Spleen (tissue), 11 donors: ENCODE data around the gene FH. TPM values are rescaled to one million over a fixed set of nuclear protein-coding genes. Genes with fewer than 3 reads are reported as not detected.

ENCODE experiments used
- DNase-seq: peaks from one replicate; pipeline ENCODE4 v3.0.0-alpha.2; 2020
- H3K27ac ChIP-seq, 8 donors: fragments of 200-600 bp; sonication (generic) in 7 of 8; 1 replicate in 4 of 8; 2 replicates in 4 of 8; pipeline versions ENCODE4 v1.5.0 to v1.8.0; 2016 to 2021; ENCODE audit warnings: inconsistent platforms in 4 of 8, mild to moderate bottlenecking in 4 of 8, moderate library complexity in 1 of 8
- H3K27me3 ChIP-seq, 7 donors: fragments of 200-600 bp; sonication (generic) in 6 of 7; replicated peaks in 1 of 7; 1 replicate in 4 of 7; 2 replicates in 3 of 7; pipeline versions ENCODE4 v1.5.0 to v1.8.0; 2016 to 2021; ENCODE audit warnings: inconsistent platforms in 3 of 7, mild to moderate bottlenecking in 1 of 7
- H3K36me3 ChIP-seq, 6 donors: fragments of 200-600 bp; sonication (generic) in 5 of 6; 1 replicate in 4 of 6; 2 replicates in 2 of 6; pipeline versions ENCODE4 v1.5.0 to v1.8.0; 2016 to 2021; ENCODE audit warnings: inconsistent platforms in 2 of 6
- H3K4me1 ChIP-seq, 6 donors: fragments of 200-600 bp; sonication (generic) in 5 of 6; 1 replicate in 3 of 6; 2 replicates in 3 of 6; pipeline versions ENCODE4 v1.5.0 to v1.8.0; 2016 to 2021; ENCODE audit warnings: inconsistent platforms in 3 of 6
- H3K4me3 ChIP-seq, 8 donors: fragments of 200-600 bp; sonication (generic) in 7 of 8; 1 replicate in 4 of 8; 2 replicates in 4 of 8; pipeline versions ENCODE4 v1.5.0 to v1.8.0; 2016 to 2021; ENCODE audit warnings: inconsistent platforms in 4 of 8, mild to moderate bottlenecking in 4 of 8, moderate library complexity in 2 of 8
- H3K9me3 ChIP-seq, 8 donors: fragments of 200-600 bp; sonication (generic) in 7 of 8; 1 replicate in 4 of 8; 2 replicates in 4 of 8; pipeline versions ENCODE4 v1.5.0 to v1.8.0; 2016 to 2021; ENCODE audit warnings: inconsistent platforms in 4 of 8
- CTCF ChIP-seq, 11 experiments: fragments of 200-600 bp in 7 of 11; fragments of 450-650 bp in 4 of 11; sonication (generic) in 4 of 11; IDR thresholded peaks in 8 of 11; conservative IDR thresholded peaks in 3 of 11; 1 replicate in 7 of 11; 2 replicates in 4 of 11; pipeline versions ENCODE4 v1.4.0 to v1.8.0; 2016 to 2021; ENCODE audit warnings: antibody characterized with exemption in 11 of 11, inconsistent platforms in 4 of 11, mild to moderate bottlenecking in 1 of 11
- POLR2A ChIP-seq, 3 donors: fragments of 450-650 bp; IDR thresholded peaks; one replicate each; pipeline ENCODE4 v1.5.1; 2017; ENCODE audit warnings: antibody characterized with exemption in 3 of 3, mild to moderate bottlenecking in 1 of 3
- POLR2AphosphoS5 ChIP-seq, 3 donors: sonication (generic); formaldehyde crosslinking; IDR thresholded peaks; one replicate each; pipeline ENCODE4 v1.5.1; 2017; ENCODE audit warnings: antibody characterized with exemption in 3 of 3
- WGBS, 5 donors: extraction: QIAGEN DNeasy Blood & Tissue Kit in 3 of 5; methylation state at CpG; one replicate each; pipeline versions ENCODE4 v1.1.5 to v1.1.7; 2013 to 2018; 5-methylcytosine and 5-hydroxymethylcytosine counted together
- intact Hi-C: fragments of 100-400 bp; cut with DNase I; formaldehyde crosslinking; loops from one replicate; pipeline ENCODE4 v1.15.0; 2023; ENCODE audit warnings: low total_unique reads
- polyA plus RNA-seq, 3 donors: library from polyadenylated mRNA; stranded (reverse); fragments of 200-250 nt; gene quantifications; one replicate each; pipeline ENCODE4 v1.2.1, GENCODE V29; 2013
- total RNA-seq, 7 donors: library from RNA; depleted of rRNA in 3 of 7; stranded (reverse); fragments of >200 nt in 3 of 7; fragmentation: NEBNext Ultra II Directional in 4 of 7; extraction: Animal tissue kit (Norgen Biotek cat#: 25700) in 4 of 7; gene quantifications; one replicate each; pipeline versions ENCODE4 v1.1.0 to v1.2.1, GENCODE V29; 2016 to 2021
- donor health status: healthy with polysubstance abuse.
- donor health status: DM: no; HTN: no; CAD: no; lungs with moderate emphysema.
- donor health status: DM: no; HTN: no; CAD: no.
- donor health status: Bipolar disorder and iron deficiency.
- donor health status: healthy.
- donor health status: DM: no; HTN: no; CAD: no.
- donor health status: DM: yes; HTN: yes; CAD: no.

The FH gene
- total and polyA plus RNA-seq, 10 donors = 24.4 to 49.5 (median 34.5) TPM

GRCh38 chr1:241485554-241485992 lies 34.0 kb downstream of the FH start:
- intact Hi-C loops = no loop called here
- Histone ChIP-seq H3K9me3 (no peaks in the 10 kb centered on the region), H3K4me1 (no peaks in the 10 kb centered on the region), H3K27me3 (no peaks in the 10 kb centered on the region), H3K4me3 (no peak overlapping the region), H3K36me3 (no peaks in the 10 kb centered on the region), H3K27ac (no peak overlapping the region)
- 60 to 78% (median 65%) methylated on average over 4 of the region's 4 CpGs for WGBS, 5 donors
- no peak for DNase-seq
- no peak for TF ChIP-seq POLR2A (IDR thresholded peaks at IDR 0.05)
- TF ChIP-seq POLR2AphosphoS5 (IDR thresholded peaks at IDR 0.05) = no peak
- peak in 3 of 11 experiments; percentile 9 to 37 (median 10) for TF ChIP-seq CTCF (IDR thresholded peaks at IDR 0.05 in 8 of 11, conservative IDR thresholded peaks at IDR 0.05 in 3 of 11)

- DNase-seq = no peak
- intact Hi-C loops = no loop called here
- no peak for TF ChIP-seq POLR2A (IDR thresholded peaks at IDR 0.05)
- TF ChIP-seq CTCF (IDR thresholded peaks at IDR 0.05 in 8 of 11, conservative IDR thresholded peaks at IDR 0.05 in 3 of 11) = no peak
- TF ChIP-seq POLR2AphosphoS5 (IDR thresholded peaks at IDR 0.05) = no peak
These were observed 34.4 kb downstream of the FH start for GRCh38 chr1:241485145-241485544.

GRCh38 chr1:241482761-241483250 lies 36.7 kb downstream of the FH start:
- TF ChIP-seq CTCF (IDR thresholded peaks at IDR 0.05 in 8 of 11, conservative IDR thresholded peaks at IDR 0.05 in 3 of 11) (no peak), POLR2A (IDR thresholded peaks at IDR 0.05) (no peak), POLR2AphosphoS5 (IDR thresholded peaks at IDR 0.05) (no peak)
- no peak overlapping the region for H3K4me3 ChIP-seq
- H3K27me3 ChIP-seq = no peaks in the 10 kb centered on the region
- H3K36me3 ChIP-seq = no peaks in the 10 kb centered on the region
- no peak for DNase-seq
- H3K9me3 ChIP-seq = no peaks in the 10 kb centered on the region
- intact Hi-C loops = no loop called here
- WGBS, 5 donors = 59 to 83% (median 63%) methylated on average over 1 of the region's 1 CpG
- no peak overlapping the region for H3K27ac ChIP-seq
- no peaks in the 10 kb centered on the region for H3K4me1 ChIP-seq

More at GRCh38 chr1:241485145-241485544, 34.4 kb downstream of the FH start:
- Histone ChIP-seq H3K27me3 (no peaks in the 10 kb centered on the region), H3K4me3 (no peak overlapping the region), H3K4me1 (no peaks in the 10 kb centered on the region), H3K9me3 (no peaks in the 10 kb centered on the region), H3K36me3 (no peaks in the 10 kb centered on the region), H3K27ac (no peak overlapping the region)
- WGBS, 5 donors = 69 to 85% (median 73%) methylated on average over 3 of the region's 3 CpGs

- Histone ChIP-seq H3K4me1 (no peaks in the 10 kb centered on the region), H3K4me3 (no peak overlapping the region), H3K27me3 (peaks cover 0 to 4% (median 0%) of the 10 kb centered on the region in 7 donors), H3K36me3 (no peaks in the 10 kb centered on the region), H3K27ac (no peak overlapping the region), H3K9me3 (no peaks in the 10 kb centered on the region)
- TF ChIP-seq CTCF (IDR thresholded peaks at IDR 0.05 in 8 of 11, conservative IDR thresholded peaks at IDR 0.05 in 3 of 11) (no peak), POLR2AphosphoS5 (IDR thresholded peaks at IDR 0.05) (no peak), POLR2A (IDR thresholded peaks at IDR 0.05) (no peak)
- intact Hi-C loops = no loop called here
- DNase-seq = no peak
These were observed 40.3 kb downstream of the FH start for GRCh38 chr1:241479294-241479693.
